ENCODE measurements around the gene TYK2. TPM values are rescaled to one million over a fixed set of nuclear protein-coding genes. Genes with fewer than 3 reads are reported as not detected.

The TYK2 gene
- total and polyA plus RNA-seq, 2 of the 13 experiments (the other 11 are each of a cell fraction or from before 2014, with no cell fraction given) = 38.8 to 60.1 TPM

DNA sequence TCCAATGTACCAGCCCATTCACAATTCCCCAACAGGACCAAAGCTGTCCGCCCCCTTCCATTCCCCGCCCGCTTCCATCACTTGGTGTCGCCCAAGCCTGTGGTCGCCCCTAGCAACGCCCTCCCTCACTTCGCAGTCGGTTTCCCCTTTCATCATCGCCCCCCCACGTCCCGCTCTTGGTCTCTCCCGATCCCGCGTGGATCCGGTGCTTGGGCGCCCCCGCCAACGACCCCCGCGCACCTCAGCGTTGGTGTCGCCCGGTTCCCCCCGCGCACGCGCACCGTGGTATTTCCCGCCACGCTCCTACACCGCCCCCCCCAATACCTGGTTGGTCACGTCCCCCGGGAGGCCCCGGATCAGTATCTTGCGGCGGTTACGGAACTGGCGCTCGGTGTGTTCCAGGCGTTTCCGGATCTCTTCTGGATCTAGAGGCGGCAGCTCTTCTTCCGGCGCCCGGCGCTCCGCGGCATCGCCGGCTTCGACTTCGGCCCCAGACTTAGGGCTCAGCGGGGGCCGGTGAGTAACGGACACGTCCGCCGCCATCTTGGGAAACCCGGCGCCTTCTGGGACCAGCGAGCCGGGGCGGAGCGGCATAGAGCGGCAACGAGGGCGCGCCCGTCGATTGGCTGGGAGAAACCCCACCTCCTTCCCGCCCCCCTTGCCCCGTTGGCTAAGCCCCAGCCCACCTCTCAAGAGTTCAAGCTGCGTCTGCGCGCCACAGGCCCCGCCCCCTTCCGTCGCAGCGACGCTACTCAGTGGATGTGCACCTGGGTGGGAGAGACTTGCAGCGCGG lies 47.2 kb downstream of the TYK2 start, which contains the start of gene RAVER1 (continued):
- TF ChIP-seq, protein P1, sequence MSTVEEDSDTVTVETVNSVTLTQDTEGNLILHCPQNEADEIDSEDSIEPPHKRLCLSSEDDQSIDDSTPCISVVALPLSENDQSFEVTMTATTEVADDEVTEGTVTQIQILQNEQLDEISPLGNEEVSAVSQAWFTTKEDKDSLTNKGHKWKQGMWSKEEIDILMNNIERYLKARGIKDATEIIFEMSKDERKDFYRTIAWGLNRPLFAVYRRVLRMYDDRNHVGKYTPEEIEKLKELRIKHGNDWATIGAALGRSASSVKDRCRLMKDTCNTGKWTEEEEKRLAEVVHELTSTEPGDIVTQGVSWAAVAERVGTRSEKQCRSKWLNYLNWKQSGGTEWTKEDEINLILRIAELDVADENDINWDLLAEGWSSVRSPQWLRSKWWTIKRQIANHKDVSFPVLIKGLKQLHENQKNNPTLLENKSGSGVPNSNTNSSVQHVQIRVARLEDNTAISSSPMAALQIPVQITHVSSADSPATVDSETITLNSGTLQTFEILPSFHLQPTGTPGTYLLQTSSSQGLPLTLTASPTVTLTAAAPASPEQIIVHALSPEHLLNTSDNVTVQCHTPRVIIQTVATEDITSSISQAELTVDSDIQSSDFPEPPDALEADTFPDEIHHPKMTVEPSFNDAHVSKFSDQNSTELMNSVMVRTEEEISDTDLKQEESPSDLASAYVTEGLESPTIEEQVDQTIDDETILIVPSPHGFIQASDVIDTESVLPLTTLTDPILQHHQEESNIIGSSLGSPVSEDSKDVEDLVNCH (CRISPR knock-in tag; IDR thresholded peaks at IDR 0.05) = peak; percentile 83
- TF ChIP-seq, protein P2, sequence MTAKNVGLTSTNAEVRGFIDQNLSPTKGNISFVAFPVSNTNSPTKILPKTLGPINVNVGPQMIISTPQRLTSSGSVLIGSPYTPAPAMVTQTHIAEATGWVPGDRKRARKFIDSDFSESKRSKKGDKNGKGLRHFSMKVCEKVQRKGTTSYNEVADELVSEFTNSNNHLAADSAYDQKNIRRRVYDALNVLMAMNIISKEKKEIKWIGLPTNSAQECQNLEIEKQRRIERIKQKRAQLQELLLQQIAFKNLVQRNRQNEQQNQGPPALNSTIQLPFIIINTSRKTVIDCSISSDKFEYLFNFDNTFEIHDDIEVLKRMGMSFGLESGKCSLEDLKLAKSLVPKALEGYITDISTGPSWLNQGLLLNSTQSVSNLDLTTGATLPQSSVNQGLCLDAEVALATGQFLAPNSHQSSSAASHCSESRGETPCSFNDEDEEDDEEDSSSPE (CRISPR knock-in tag; IDR thresholded peaks at IDR 0.05) = 0 out of 2 replicates have a peak, but pooled peaks have one; percentile 63
- TF ChIP-seq, protein P3, sequence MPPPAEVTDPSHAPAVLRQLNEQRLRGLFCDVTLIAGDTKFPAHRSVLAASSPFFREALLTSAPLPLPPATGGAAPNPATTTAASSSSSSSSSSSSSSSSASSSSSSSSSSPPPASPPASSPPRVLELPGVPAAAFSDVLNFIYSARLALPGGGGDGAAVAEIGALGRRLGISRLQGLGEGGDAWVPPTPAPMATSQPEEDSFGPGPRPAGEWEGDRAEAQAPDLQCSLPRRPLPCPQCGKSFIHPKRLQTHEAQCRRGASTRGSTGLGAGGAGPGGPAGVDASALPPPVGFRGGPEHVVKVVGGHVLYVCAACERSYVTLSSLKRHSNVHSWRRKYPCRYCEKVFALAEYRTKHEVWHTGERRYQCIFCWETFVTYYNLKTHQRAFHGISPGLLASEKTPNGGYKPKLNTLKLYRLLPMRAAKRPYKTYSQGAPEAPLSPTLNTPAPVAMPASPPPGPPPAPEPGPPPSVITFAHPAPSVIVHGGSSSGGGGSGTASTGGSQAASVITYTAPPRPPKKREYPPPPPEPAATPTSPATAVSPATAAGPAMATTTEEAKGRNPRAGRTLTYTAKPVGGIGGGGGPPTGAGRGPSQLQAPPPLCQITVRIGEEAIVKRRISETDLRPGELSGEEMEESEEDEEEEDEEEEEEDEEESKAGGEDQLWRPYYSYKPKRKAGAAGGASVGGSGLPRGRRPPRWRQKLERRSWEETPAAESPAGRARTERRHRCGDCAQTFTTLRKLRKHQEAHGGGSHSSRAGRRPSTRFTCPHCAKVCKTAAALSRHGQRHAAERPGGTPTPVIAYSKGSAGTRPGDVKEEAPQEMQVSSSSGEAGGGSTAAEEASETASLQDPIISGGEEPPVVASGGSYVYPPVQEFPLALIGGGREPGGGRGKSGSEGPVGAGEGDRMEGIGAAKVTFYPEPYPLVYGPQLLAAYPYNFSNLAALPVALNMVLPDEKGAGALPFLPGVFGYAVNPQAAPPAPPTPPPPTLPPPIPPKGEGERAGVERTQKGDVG (CRISPR knock-in tag; IDR thresholded peaks at IDR 0.05; ENCODE audit: borderline replicate concordance) = peak; percentile 45; the same call in 1 of the 2 replicates
- TF ChIP-seq PHF8 (CRISPR knock-in tag; IDR thresholded peaks at IDR 0.05) (peak; percentile 91), ZNF564 (CRISPR knock-in tag; IDR thresholded peaks at IDR 0.05) (peak; percentile 64; the same call in 1 of the 2 replicates), ZNF891 (CRISPR knock-in tag; IDR thresholded peaks at IDR 0.05) (peak; percentile 60)
- TF ChIP-seq, protein P4, sequence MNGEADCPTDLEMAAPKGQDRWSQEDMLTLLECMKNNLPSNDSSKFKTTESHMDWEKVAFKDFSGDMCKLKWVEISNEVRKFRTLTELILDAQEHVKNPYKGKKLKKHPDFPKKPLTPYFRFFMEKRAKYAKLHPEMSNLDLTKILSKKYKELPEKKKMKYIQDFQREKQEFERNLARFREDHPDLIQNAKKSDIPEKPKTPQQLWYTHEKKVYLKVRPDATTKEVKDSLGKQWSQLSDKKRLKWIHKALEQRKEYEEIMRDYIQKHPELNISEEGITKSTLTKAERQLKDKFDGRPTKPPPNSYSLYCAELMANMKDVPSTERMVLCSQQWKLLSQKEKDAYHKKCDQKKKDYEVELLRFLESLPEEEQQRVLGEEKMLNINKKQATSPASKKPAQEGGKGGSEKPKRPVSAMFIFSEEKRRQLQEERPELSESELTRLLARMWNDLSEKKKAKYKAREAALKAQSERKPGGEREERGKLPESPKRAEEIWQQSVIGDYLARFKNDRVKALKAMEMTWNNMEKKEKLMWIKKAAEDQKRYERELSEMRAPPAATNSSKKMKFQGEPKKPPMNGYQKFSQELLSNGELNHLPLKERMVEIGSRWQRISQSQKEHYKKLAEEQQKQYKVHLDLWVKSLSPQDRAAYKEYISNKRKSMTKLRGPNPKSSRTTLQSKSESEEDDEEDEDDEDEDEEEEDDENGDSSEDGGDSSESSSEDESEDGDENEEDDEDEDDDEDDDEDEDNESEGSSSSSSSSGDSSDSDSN (CRISPR knock-in tag; IDR thresholded peaks at IDR 0.05) = peak; percentile 69
